OCI-LY3 (cell line): Measurements from ENCODE around the gene UFSP1.

Experiments
- CTCF ChIP-seq: fragments of 200-600, 300-600 bp; sonication (generic); IDR thresholded peaks from 2 replicates; pipeline ENCODE4 v1.5.1; 2014; ENCODE audit warnings: antibody characterized with exemption, low read length, low read depth
- EZH2phosphoT487 ChIP-seq: fragments of 200-600 bp; shearing (Covaris generic); IDR thresholded peaks from 2 replicates; pipeline ENCODE4 v1.6.1; 2018; ENCODE audit warnings: antibody characterized with exemption, mixed run types, low read depth

- no peak for TF ChIP-seq CTCF
- no peak for TF ChIP-seq EZH2phosphoT487
Observed at GRCh38 chr7:100874577-100875355, 14.7 kb downstream of the UFSP1 start, which contains the start of gene SRRT.
